Right ventricle myocardium inferior (tissue), 1 donor: ENCODE measurements around the gene GRIN2A. TPM values are rescaled to one million over a fixed set of nuclear protein-coding genes. Genes with fewer than 3 reads are reported as not detected.

ENCODE experiments used
- ATAC-seq: fragments of 200-7000 bp; cut with Tn5 transposase; one replicate; pipeline ENCODE4 v1.9.1; 2020; ENCODE audit warnings: mild to moderate bottlenecking, moderate library complexity
- DNase-seq: peaks from one replicate; pipeline ENCODE4 v3.0.0; 2021; ENCODE audit errors: missing footprints
- intact Hi-C: fragments of 100-400 bp; cut with DNase I; formaldehyde crosslinking; loops from one replicate; pipeline ENCODE4 v1.11.0; 2022
- total RNA-seq: library from RNA; stranded (reverse); fragmentation: NEBNext Ultra II Directional; extraction: Animal tissue kit (Norgen Biotek cat#: 25700); gene quantifications from one replicate; pipeline ENCODE4 v1.2.1, GENCODE V29; 2021
- donor health status: DM: no; HTN: yes; CAD: no; lungs with severe emphysema.

The GRIN2A gene
- total RNA-seq, 1 donor from 2014 or later, result 4.3 TPM

DNA sequence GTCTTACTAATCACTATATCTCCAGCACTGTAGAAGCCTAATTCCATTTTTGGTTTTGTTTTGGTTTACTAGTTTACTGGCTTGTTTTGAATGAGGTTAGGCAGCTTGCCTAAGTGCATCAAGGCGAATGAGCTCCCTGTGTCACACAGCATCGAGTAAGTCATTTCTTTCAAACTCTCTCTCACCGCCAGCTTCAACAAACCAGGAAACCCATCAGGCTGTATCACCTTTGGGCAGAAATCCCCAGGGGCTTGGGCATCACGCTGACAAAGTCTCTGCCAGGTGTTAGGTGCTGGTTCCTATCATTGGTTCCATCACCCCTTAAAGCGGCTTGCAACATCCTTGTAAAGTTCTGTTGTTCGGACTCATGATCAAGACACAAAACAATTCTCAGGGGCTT lies 226.6 kb downstream of the GRIN2A start:
- intact Hi-C loops, result no loop called here
- ATAC-seq (no peak), DNase-seq (no peak)

DNA sequence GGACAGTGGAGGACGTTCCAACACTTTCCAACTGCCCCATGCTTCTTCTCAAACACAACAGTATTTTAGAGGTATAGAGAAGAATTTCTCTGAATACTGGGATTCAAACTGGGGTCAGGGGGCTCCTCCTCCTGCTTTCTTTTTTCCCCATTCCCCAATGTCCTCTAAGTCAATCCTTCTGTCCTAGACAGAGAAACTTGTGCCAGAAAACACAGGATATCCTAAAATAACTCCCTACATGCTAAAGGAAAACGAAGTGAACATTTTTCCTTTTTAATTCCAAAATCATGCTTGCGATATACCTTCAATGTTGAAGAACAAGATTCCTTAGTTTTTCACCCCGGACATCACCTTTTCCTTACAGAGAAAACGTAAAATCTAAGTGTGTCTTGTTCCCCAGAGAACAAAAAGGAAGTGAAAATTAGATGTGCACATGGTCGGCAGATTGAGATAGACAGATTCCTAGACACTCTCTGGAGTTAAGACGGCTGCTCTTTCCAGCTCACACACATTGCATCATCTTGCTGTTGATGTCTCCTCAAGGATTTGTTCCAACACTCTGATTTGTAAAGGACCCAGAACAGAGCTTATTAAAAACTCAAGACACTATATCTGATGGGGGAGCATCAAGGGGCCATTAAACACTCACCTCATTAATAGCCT lies 228.2 kb downstream of the GRIN2A start:
- intact Hi-C loops, result no loop called here
- ATAC-seq (peak; percentile 34), DNase-seq (no peak)

DNA sequence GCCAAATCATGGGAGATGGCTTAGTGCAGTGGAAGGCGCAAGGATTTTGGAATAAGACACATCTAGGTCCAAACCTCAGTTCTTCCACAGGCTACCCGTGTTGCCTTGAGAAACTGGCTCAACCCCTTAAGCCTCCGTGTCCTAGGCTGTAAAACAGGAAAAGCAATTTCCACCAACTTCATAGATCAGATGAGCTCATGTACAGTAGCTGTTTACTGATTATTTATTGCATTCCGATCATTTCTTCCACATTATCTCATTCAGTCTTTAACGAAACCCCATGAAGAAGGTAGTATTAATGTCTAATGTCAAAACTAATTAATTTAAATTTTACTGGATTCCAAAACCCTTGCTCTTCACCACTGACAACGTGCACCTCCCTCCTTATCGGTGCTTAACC lies 231.6 kb downstream of the GRIN2A start:
- DNase-seq (no peak), ATAC-seq (no peak)
- intact Hi-C loops, result no loop called here

DNA sequence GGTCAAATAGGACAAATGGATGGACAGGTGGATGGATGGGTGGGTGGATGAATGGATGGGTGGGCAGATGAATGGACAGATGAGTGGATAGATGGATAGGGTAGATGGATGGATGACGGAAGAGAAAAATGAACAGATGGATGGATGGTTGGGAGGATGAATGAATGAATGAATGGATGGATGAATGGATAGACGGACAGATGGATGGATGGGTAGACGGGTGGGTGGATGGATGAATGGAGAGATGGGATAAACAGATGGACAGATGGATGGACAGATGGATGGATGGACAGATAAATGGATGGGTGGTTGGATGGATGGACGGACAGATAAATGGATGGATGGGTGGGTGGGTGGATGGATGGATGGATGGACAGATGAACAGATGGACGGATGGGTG lies 232.8 kb downstream of the GRIN2A start:
- ATAC-seq, result no peak
- DNase-seq, result no peak
- intact Hi-C loops, result no loop called here

DNA sequence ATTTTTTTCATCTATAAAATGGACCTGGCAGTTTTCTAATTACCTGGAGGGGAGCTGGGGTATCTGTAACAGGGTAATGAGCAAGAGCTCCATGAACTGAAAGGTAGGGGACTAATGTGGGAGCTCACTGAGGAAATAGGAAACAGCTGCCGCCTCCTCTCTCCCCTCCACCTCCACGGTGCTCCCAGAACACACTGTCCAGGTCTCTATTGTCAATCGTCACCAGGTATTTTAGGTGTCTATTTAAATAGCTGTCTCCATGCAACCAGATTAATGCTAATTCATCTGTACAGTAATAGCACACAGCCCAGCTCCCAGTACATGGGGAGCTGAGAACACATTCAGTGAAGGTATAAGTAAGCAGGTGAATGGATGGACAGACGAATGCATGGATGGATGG lies 233.3 kb downstream of the GRIN2A start:
- ATAC-seq (no peak), DNase-seq (no peak)
- intact Hi-C loops, result no loop called here

DNA sequence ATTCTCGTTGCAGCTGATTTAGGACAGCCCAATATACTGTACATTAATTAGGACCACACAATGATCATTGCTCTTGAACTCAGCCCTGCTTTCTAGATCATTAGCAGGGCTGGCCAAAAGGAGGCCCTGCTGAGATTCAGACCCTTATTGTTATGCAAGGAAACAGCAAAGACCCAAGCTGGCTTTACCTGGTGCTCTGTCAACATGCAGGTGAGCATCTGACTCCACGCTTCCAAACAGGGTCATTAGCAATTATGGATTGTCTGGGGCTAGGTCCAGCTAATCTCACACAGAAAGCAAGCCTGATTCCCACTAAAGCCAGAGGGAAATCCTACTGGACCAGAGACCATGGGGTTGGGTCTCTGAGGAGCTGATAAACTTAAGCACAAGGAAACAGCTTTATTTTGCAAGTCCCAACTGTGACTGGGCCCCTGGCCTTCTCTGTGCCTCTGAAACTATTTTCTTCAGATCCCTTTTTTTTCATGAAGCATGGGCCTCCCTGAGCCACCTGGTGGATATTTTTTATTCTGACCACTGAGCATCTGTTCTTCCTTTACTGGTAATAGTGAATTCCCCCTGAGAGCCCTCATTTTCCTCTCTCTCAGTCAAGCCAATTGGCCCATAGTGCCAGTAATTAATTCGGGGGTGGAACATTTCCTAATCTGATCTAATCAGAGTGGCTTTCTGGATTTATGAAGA lies 236.1 kb downstream of the GRIN2A start:
- intact Hi-C loops, result no loop called here
- DNase-seq (no peak), ATAC-seq (no peak)

DNA sequence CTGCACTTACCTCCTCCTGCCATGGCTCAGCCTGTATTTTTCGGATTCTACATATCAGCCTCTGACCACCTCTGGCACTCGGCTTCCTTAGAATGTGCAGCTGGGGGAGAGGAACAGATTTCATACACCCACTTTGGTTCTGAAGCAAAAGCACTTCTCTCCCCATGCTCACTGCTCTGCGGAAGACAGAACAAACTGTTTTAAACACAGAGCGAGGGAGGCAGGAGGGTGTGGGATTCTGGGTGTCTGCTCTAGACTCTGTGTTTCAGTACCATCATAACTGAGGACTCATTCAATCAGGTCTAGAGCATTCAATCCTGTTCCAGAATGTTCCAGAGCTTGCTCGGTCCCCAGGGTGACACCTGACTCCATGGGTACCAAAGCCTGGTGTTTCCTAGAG lies 239.1 kb downstream of the GRIN2A start:
- DNase-seq (no peak), ATAC-seq (no peak)
- intact Hi-C loops, result no loop called here

DNA sequence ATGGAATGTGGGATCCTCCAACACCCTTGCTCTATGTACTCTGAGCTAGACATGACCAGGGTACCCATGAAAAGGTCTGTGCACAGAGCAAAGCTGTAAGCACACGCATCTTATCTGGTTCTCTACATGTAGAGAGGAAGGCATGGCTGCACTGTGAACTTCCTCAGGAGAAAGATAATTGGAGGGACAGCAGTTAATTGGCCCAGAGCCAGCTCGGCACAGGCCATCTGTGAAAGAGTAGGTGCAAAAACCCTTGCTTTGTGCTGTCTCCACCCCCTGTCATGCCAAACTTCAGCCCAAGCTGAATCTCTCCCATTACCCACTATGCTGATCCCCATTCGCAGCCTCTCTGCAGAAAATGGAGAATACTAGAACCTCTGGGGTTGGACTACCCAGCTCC lies 241.0 kb downstream of the GRIN2A start:
- DNase-seq (no peak), ATAC-seq (no peak)
- intact Hi-C loops, result no loop called here

DNA sequence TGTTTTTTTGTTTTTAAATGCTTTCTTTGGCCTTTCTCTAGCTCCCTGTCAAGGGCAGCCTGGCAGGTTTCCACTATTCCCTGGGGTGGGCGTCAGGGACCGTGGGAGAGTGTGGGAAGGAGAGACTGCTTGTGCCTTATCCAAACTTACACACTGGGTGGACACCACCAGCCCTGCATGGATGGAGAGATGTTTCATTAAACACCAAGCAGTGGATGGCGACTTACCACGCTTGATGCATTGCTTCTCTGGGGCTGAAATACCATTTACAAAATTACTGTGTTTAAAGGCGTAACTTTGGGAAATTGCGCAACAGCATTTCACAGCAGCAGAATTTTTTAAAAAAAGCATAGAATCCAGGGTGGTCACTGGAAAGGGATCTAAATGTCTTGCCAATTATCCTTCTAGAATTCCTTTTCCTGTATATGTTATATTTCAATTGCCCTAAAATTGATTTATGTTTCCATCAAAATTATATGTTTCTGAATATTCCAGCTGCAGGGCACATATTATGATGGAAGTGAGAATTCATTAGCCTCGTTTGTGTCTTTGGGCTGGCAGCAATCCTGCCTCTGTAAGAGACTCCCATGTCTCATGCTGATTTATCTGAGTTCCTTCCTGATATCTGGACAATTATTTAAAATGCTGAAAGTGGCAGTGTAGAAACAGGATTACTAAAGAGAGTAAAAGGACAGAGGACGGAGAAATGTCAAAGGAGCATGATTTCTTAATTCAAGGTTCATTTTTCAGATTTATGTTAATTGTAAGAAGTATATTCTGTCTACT lies 247.3 kb downstream of the GRIN2A start:
- ATAC-seq (peak; percentile 81), DNase-seq (no peak)
- intact Hi-C loops, result no loop called here

DNA sequence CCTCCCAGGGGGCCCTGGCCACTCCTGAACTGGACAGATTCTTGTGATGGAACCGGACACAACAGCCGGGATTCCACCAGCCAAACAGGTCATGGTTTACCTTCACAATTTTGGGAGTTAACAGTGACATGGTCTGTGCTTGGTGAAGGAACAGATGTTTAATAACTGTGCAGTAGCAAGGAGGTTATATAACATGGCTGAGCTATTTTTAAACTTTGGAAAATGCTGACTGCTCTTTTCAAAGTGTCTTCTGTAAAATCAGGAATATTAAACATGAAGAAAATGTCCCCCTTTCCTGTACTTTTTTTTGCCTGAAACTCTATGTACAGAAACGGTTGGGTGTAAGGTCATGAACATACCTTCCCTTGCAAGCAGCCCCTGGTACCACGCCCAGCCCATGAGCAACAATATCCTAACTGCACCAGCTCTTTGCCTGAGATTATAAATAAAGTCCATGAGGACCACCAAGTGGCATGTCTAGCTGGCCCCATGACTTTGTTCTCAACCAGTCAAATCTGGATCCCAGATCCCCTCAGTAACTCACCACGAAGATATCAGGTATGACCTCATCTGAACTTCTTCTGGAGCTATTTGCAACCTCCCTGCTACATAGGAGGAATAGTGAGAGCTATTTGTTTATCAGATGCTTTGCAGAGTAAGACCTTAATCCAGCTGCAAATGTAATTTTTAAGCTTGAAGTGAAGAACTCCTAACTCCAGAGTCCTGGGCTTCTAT lies 249.1 kb downstream of the GRIN2A start:
- DNase-seq (no peak), ATAC-seq (no peak)
- intact Hi-C loops, result no loop called here

DNA sequence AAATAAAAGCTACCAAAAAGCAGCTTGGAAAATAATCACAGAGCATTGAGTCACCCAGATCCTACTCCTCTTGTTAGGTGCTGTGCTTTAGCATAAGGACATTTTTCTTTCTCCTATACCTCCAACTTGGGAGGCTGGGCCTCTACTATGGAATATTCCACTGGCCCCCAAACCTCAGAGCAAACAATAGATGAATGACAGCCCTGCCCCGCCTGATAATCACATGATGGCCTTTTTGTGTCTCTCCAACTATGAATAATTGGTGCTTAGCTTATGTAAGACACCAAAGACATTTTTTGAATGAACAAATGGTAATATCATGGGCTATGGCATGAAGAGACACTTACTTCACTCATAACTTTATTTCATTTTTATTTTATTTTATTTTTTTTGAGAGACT lies 250.2 kb downstream of the GRIN2A start:
- intact Hi-C loops, result no loop called here
- ATAC-seq, result no peak
- no peak for DNase-seq

DNA sequence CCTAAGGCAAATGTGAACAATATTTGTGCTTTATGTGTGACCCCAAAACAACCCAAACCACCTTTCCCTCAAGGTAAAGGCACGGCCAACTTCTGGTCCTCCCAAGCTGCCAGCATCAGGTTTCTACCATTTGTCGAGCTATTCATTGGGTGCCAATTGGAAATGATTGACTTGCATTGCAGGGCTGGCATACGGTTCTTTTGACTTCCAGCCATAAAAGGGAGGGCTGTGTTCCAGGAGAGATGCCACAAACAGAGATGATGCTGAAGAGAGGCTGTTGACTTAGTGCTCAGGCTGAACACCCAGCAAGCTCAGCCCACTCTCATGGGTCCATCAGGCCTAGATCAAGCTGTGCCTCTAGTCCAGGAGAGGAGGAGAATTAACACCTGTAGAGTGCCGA lies 252.4 kb downstream of the GRIN2A start:
- ATAC-seq (no peak), DNase-seq (no peak)
- intact Hi-C loops, result no loop called here

DNA sequence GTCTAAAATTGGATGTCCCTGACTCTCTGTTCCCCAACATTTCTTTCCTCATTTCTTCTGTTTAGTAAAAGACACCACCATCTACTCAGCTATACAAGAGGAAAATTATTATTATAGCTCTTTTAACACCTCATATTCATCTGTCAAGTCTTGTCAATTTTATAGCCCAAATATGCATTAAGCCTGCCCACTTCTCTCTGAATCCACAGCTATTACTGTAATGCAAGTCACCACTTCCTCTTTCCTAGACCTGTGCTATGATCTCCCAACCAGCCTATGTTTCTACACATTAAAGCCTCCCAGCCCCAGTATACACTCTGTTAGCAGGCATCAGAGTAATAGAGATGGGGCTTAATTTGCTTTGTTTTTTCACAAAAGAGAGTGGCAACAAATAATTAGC lies 252.9 kb downstream of the GRIN2A start:
- DNase-seq (no peak), ATAC-seq (no peak)
- intact Hi-C loops, result no loop called here

DNA sequence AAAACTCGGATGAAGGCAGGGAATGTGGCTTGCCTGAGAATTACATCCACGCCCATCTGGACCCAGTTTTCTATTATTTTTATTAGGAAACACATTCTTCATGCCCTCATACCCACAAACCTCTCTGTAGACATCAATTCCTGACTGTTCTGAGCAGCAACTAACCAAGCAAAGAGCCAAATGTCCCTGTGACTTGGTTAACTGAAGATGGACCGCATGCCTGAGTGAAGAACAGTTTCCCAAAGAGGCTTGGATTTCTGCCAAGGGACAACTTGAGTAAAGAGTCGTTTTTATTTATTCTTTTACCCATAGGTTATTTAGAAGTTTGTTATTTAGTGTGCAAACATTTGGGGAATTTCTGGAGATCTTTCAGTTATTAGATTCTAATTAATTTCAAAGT lies 259.8 kb downstream of the GRIN2A start:
- no peak for DNase-seq

DNA sequence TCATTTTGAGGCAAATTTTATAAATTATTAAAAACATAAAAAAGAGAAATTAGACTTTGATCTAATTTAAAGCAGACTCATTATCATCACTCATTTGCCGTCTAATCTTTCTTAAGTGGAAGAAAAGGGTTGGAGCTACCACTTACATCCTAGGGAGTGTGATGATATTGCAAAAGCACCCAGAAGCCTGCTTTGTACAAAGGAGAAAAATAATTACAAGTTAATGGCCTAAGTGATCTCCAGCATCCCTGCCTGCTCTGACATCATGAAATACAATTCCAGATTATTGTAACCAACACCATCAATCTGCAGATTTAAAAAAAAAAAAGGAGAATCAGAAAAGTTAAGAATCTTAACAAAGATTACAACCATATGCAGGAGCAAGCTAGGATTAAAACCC lies 260.2 kb downstream of the GRIN2A start:
- ATAC-seq, result no peak
- DNase-seq, result no peak
- intact Hi-C loops, result loop anchor here (5.0 kb wide), 1 partner anchor 315 kb away; no protein-coding TSS in a partner anchor

More for the DNA sequence above, 259.8 kb downstream of the GRIN2A start:
- intact Hi-C loops, result loop anchor here (5.0 kb wide), 1 partner anchor 315 kb away; no protein-coding TSS in a partner anchor
- ATAC-seq, result no peak

DNA sequence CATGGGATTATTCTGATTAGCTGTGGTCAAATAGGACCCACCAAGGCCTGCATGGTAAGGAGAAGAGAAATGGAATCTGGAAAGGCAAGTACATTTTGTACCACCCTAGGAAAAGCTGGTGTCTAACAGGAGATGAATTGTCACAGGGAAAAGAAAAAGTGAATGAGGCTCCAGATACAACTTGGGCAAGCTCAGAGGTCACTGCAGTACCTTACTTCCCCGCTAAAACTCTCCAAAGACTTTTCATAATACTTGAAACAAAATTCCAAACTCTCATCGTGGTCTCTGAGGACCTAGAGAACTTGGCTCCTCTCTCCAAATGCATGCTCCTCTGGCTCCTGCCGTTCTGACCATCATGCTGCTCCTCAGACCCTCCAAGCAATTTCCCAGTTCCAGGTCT lies 262.8 kb downstream of the GRIN2A start:
- ATAC-seq, result no peak
- no peak for DNase-seq
- intact Hi-C loops, result no loop called here

DNA sequence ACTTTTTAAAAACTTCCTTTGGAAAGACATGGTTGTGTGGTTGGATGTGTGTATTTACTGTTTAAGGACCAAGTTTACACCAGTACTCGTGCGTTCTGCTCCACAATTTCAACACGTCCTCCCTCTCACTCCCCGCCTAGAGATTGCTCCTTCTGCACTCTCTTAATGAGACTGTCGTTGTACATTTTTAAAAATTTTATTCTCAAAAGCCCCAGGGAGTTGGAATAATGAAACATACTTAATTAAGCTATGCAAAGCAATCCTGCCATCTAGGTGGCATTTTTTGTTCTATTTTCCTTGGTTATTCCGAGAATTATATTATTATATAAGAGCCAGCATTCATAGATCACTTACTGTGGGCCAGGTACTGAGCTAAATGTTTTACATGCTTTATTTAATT lies 264.5 kb downstream of the GRIN2A start:
- intact Hi-C loops, result no loop called here
- ATAC-seq (no peak), DNase-seq (no peak)

DNA sequence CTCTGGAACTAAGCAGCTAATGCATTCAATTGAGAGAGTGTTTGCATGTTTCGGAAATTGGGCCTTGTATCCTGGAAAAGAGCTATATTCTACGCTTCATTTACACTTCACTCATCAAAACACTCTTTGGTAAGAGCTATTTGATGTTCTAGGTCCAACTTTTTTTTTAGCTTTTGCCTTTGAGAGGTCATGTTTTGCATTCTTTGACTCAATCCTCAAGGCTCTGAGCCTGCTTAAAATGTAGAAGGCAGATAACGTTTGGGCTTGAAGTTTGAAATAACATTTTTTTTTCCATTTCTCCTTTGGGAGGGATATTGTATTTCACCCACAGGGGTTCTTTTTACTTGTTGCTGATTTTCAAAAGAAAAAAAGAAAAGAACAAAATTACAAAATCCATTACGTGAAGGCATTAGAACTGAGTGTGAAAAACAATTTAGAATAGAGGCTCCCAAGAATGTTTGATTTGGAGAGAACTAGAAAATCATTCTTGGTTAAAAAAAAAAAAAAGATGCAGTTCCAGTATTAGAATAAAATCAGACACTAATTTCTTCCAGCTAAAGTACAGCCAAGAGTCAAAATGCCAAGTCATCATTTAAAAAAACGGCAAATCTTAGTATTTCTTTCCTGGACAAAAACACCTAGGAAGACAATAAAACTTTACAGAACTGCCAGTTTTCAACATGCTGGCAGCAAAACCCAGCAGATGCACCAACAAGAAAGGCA lies 268.5 kb downstream of the GRIN2A start:
- intact Hi-C loops, result no loop called here
- ATAC-seq (no peak), DNase-seq (no peak)

DNA sequence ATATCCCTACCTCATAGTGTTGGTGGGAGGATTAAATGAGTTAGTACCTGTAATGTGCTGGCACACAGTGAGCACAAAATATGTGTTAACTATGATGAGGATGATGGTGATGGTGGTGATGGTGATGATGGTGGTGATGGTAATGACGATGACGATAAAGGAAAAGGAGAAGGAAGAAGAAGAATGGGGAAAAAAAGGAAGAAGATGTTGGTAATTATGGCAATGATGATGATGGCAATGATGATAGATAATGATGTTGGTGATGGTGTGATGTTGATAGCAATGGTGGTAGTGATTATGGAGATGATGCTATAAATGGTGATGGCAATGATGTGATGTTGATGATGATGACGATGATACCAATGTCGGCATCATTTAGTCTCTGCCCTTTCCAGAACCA lies 270.2 kb downstream of the GRIN2A start:
- ATAC-seq (no peak), DNase-seq (no peak)
- intact Hi-C loops, result no loop called here
